ENCODE results near the gene KRTAP4-3.
"Not testable (repeated sequence)": the region's sequence is repeated elsewhere in the genome, so short reads cannot be mapped to it uniquely, and the experiment has no call there.

Gene KRTAP4-3

DNA sequence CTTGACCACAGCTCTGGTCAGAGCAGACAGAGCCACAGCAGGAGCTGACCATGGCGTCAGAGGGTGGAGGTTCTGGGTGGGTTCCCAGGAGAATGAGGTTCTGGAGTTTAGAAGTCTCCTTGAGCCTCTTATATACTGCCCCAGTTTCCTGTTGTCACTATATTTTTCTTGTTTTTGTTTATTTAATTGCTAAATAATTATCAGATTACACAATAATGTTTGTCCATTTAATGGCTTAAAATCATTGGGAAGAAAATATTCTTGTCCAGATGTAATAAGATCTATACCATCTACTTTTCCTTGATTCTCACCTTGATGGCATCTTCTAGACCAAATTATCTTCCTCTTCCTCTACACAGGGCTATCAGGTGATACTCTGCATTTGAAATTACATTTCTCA lies at the start of gene KRTAP4-3:
Gene KRTAP4-3, minus strand, starts transcription at position 101 of the 400 bp plus-strand sequence. Its CDS starts 49 bp downstream, at position 52.
- DNase-seq (ENCODE audit: low read depth), result no peak

GRCh38 chr17:41215681-41216080 lies 47.7 kb upstream of the KRTAP4-3 start:
- no peak for DNase-seq (ENCODE audit: low read depth)

DNA sequence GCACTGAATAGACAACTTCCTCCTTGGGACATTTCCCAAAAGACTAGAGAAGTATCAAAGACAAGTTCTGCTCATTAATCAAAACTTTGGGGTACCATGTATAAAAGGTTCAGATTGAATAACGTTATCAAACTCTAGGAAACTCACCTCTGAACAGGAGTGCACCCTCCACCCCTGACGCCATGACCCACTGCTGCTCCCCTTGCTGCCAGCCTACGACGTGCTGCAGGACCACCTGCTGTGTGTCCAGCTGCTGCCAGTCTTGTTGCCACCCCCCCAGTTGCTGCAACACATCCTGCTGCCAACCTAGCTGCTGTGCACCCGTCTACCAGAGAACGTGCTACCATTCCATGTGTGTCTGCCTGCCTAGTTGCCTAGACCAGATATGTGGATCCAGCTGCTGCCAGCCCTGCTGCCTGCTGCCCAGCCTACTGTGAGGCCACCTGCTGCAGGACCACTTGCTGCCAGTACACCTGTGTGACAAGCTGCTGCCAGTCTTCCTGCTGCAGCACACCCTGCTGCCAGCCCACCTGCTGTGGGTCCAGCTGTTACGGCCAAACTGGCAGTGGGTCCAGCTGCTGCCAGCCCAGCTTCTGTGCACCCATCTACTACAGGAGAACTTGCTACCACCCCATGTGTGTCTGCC lies 44.6 kb upstream of the KRTAP4-3 start:
- DNase-seq (ENCODE audit: low read depth), result no peak

DNA sequence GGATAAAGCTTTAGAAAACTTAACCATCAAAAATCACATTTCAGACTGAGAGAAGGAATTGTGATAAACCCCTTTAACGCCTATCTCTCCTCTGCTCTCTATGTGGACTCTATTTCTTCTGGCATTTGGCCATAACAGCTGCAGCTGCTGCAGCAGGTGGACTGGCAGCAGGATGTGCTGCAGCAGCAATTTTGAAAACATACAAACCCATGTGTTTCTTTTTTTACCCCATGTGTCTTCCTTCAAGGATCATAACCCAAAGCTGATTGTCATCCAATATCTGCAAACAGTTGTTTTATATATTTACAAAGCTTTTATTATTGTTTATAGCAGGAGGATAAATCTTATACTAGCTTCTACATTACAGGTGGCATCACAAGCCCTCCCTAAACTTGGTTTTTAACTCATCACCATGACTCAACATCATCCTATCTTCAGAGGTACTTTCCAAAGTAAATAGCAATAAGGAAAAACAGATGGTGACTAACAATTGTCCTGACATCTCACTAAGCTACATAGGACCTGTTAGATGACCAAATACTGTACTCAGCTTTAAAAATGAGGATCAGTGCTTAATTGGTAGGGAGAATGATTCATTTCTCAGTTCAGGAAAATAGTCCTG lies 43.9 kb upstream of the KRTAP4-3 start:
- no peak for DNase-seq (ENCODE audit: low read depth)

DNA sequence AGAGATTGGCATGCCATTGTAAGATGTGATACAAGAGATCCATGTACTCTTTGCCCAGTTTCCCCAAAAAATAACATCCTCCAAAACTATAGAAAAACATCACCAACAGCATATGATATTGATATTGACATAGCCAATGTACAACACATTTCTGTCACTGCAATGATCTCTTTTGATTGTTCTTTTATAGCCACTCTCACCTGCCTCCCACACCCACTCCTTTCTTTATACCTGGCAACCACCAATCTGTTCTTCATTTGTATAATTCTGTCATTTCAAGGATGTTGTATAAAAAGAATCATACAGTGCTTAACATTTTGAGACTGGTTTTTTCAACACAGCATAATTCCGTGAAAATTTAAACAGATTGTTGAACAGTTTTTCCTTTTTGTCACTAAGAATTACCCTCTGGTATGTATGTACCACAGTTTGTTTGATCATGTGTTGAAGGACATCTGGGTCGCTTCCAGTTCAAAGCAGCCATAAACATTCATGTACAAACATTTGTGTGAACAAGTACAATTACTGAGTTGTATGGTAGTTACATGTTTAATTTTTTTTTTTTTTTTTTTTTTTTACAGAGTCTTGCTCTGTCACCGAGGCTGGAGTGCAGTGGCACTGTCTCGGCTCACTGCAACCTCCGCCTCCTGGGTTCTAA lies 31.5 kb upstream of the KRTAP4-3 start:
- DNase-seq (ENCODE audit: low read depth), result no peak

DNA sequence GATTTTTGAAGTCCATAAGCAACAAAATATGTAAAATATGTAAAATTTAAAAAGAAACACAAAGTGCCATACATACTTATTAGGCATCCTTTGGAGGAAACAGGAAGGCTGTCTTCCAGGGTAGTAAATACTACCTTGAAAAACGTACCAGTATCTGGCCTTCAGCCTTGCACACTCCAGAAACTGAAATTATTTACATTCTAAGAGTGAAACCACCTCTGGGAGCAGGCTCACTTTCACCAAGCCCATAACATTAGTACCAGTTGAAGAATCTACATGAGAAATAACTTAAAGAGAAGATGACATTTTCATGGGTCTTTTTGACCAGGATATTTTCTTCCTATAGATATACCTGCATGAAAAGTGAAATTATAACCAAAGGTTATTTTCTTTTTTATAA lies 28.0 kb upstream of the KRTAP4-3 start:
- no peak for DNase-seq (ENCODE audit: low read depth)

- no peak for DNase-seq (ENCODE audit: low read depth)
Observed at GRCh38 chr17:41190328-41190727, 22.3 kb upstream of the KRTAP4-3 start.

DNA sequence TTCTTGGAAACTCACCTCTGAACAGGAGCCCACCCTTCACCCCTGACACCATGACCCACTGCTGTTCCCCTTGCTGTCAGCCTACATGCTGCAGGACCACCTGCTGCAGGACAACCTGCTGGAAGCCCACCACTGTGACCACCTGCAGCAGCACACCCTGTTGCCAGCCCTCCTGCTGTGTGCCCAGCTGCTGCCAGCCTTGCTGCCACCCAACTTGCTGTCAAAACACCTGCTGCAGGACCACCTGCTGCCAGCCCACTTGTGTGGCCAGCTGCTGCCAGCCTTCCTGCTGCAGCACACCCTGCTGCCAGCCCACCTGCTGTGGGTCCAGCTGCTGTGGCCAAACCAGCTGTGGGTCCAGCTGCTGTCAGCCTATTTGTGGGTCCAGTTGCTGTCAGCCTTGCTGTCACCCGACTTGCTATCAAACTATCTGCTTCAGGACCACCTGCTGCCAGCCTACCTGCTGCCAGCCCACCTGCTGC lies 21.9 kb upstream of the KRTAP4-3 start, which contains the start of gene KRTAP9-1:
Gene KRTAP9-1, plus strand, starts transcription at position 51 of the 482 bp plus-strand sequence. Its CDS starts 0 bp downstream, at position 51.
- DNase-seq (ENCODE audit: low read depth), result not testable (repeated sequence)

DNA sequence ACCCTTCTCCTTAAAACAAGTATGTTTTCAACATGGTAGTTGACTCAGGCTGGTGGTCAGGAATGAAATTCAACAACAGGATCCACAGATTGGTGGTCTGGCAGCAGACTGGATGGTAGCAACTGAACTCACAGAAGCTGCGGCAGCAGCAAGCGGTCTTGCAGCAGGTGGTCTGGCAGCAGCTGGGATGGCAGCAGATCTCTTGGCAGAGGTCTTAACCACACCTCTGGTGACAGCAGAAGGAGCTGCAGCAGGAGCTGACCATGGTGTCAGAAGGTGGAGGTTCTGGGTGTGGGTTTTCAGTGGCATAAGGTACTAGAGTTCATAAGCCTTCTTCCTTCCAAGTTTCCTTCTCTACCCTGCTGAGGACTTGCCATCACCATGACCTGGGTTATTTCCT lies 18.9 kb upstream of the KRTAP4-3 start:
- DNase-seq (ENCODE audit: low read depth), result no peak

DNA sequence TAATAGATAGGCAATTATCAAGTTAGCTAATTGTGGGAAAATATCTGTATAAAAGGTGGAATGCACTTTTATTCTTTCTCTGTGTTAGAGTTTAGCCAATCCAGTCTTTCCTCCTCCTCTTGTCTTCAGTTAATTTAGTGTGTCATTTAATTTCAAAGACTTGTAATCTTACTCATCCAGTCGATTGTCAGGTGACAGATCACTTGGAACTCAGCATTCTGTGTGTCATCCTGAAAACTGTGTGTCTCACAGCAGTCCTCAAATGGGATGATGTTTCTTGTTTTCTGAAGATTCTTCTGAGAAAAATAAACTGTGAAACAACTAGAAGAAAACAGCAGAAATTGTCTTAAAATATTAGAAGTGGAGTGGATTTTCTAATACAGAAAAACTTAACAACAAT lies 17.0 kb upstream of the KRTAP4-3 start:
- no peak for DNase-seq (ENCODE audit: low read depth)

GRCh38 chr17:41184480-41184961 lies 16.5 kb upstream of the KRTAP4-3 start, which contains the start of gene KRTAP4-1:
Gene KRTAP4-1, minus strand, starts transcription at chr17:41184911. Its CDS starts 57 bp downstream, at chr17:41184854.
- no peak for DNase-seq (ENCODE audit: low read depth)

- no peak for DNase-seq (ENCODE audit: low read depth)
Observed at GRCh38 chr17:41178843-41179616, 11.0 kb upstream of the KRTAP4-3 start.

DNA sequence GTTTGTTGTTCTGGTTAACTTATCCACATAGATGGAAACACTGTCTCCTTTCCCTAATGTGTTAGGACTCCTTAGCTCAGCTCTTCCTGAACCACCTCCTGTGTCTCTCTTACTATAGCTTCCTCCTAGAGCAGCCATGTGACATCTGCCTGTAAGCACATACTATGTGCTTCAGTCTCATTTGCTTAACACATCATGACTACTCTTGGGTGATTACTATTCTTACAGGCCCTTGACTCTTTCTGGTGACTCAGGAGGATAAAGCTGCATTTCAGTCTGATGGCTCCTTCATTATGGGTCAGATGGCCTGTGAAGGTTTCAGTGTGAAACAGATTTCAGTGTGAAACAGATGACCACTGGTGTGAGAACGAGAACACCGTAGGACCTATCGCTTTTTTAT lies 10.3 kb upstream of the KRTAP4-3 start:
- DNase-seq (ENCODE audit: low read depth), result no peak

DNA sequence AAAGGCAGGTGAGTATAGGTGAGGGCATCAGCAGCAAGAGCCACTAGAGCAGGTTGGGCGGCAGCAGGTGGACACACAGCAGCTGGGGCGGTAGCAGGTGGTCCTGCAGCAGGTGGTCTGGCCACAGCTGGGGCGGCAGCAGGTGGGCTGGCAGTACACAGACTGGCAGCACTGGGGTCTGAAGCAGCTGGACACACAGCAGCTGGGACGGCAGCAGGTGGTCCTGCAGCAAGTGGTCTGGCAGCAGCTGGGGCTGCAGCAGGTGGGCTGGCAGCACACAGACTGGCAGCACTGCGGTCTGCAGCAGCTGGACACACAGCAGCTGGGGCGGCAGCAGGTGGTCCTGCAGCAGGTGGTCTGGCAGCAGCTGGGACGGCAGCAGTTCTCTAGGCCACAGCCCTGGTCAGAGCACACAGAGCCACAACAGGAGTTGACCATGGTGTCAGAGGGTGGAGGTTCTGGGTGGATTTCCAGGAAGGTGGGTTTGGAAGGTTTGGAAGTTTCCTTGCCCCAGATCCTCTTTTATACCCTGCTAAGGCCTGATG lies 9.8 kb upstream of the KRTAP4-3 start, which contains the start of gene KRTAP4-2:
Gene KRTAP4-2, minus strand, starts transcription at position 495 of the 545 bp plus-strand sequence. Its CDS starts 57 bp downstream, at position 438.
- no peak for DNase-seq (ENCODE audit: low read depth)

GRCh38 chr17:41176744-41177387 lies 8.8 kb upstream of the KRTAP4-3 start:
- no peak for DNase-seq (ENCODE audit: low read depth)

- DNase-seq (ENCODE audit: low read depth), result no peak
Observed at GRCh38 chr17:41171886-41172285, 3.9 kb upstream of the KRTAP4-3 start.

- no peak for DNase-seq (ENCODE audit: low read depth)
Observed at GRCh38 chr17:41167561-41167960, 460 bp downstream of the KRTAP4-3 start.

DNA sequence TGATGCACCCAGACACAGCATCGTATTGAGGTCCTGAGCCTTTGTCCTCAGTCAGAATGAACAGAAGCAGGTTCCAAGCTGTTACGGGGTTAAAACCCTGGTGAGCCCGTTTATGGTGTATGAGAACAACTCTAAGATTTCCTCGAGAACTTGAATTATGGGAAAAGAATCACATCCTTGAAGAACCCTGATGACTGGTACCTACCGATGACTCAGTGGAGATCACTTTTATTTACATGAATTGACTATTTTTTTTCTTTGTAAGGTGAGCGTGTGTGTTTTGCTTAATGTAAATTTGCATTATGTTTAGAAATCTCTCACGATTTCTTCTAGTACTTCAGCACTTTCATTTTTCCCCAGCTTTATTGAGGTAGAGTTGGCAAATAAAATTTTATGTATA lies 4.2 kb downstream of the KRTAP4-3 start:
- DNase-seq (ENCODE audit: low read depth), result no peak

- no peak for DNase-seq (ENCODE audit: low read depth)
Observed at GRCh38 chr17:41160648-41161047, 7.4 kb downstream of the KRTAP4-3 start, which contains the start of gene KRTAP4-4. Gene KRTAP4-4, minus strand, starts transcription at chr17:41160748. Its CDS starts 57 bp downstream, at chr17:41160691.

GRCh38 chr17:41160190-41160589 lies 7.8 kb downstream of the KRTAP4-3 start:
- not testable (repeated sequence) for DNase-seq (ENCODE audit: low read depth)

DNA sequence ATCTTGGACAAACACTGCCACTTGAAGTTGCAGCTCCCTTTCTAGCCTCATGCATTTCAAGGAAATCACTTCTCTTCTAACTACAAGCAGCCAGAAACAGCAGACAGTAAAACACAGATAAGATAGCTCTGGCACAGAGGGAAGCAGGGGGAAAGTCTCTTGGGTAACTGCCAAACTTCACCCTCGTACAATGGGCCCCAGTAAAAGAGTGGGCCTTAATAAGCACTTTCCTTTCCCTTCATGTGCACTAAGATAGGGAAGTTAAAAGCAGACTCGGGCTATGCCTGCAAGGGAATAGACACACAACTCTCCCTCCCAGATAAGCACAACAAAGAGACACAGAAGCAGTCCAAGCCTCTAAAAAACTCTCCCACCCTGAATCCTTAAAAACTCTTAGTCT lies 14.2 kb downstream of the KRTAP4-3 start:
- no peak for DNase-seq (ENCODE audit: low read depth)

All from stimulated activated CD8-positive, alpha-beta memory T cell treated with anti-CD3 and anti-CD28 coated beads, Interleukin-7, amount 100 ng/mL, for 24 hours (primary cell).